ENCODE data around the gene DDX1.

DDX1 gene

GRCh38 chr2:15642011-15642814, 50.5 kb downstream of the DDX1 start:
- peaks cover 0 to 14% of the 10 kb centered on the region in 2 experiments; a peak in 1 of 3 replicates for H3K36me3 ChIP-seq (ENCODE audit: control insufficient read depth in 2 of 2, insufficient read depth in 1 of 2, low read length in 2 of 2)
- no peak overlapping the region for H3K4me3 ChIP-seq (ENCODE audit: low read depth, low read length)
- no peak for TF ChIP-seq ZNF37A (tag by site-specific recombination; IDR thresholded peaks at IDR 0.05)
- TF ChIP-seq ZNF10 (tag by site-specific recombination; IDR thresholded peaks at IDR 0.05): no peak
- no peak for TF ChIP-seq KLF1 (tag by site-specific recombination; IDR thresholded peaks at IDR 0.05)
- no peak for TF ChIP-seq ZNF23 (tag by site-specific recombination; IDR thresholded peaks at IDR 0.05; ENCODE audit: borderline replicate concordance)
- TF ChIP-seq CTCF (tag by site-specific recombination; IDR thresholded peaks at IDR 0.05): no peak
- no peak for TF ChIP-seq ZNF518A (tag by site-specific recombination; conservative IDR thresholded peaks at IDR 0.05; ENCODE audit: low read depth)
- no peak for TF ChIP-seq ZNF654 (tag by site-specific recombination; IDR thresholded peaks at IDR 0.05; ENCODE audit: low read depth)
- TF ChIP-seq GLIS2 (tag by site-specific recombination; IDR thresholded peaks at IDR 0.05): no peak
- no peak for TF ChIP-seq PBX3 (CRISPR knock-in tag; IDR thresholded peaks at IDR 0.05)
- no peak for TF ChIP-seq ZNF146 (tag by site-specific recombination; IDR thresholded peaks at IDR 0.05)
- no peak for TF ChIP-seq ZNF157 (tag by site-specific recombination; IDR thresholded peaks at IDR 0.05)
- no peak for TF ChIP-seq ZNF792 (tag by site-specific recombination; IDR thresholded peaks at IDR 0.05)
- TF ChIP-seq OSR2 (tag by site-specific recombination; IDR thresholded peaks at IDR 0.05): no peak
- TF ChIP-seq ZBTB6 (tag by site-specific recombination; IDR thresholded peaks at IDR 0.05): no peak
- no peaks in the 10 kb centered on the region for H3K9me3 ChIP-seq (ENCODE audit: control insufficient read depth, insufficient read depth, low read depth, low read length)
- no peaks in the 10 kb centered on the region for H3K4me1 ChIP-seq (ENCODE audit: control insufficient read depth, insufficient read depth, low read length)
- CTCF ChIA-PET: interaction anchor here (0.6 to 3.2 kb wide), 4 partner anchors 107 to 967 kb away, joined by 3 to 15 read pairs (median 4); no protein-coding TSS in a partner anchor
- H3K27ac ChIP-seq (ENCODE audit: extremely low read depth, low read depth, low read length): no peak overlapping the region
- POLR2A ChIA-PET: no interaction called here
